Lung (tissue), 12 donors: ENCODE results near the gene PTTG1. TPM values are rescaled to one million over a fixed set of nuclear protein-coding genes. Genes with fewer than 3 reads are reported as not detected.

Experiments used
- ATAC-seq: fragments of 200-7000 bp; cut with Tn5 transposase; one replicate; pipeline ENCODE4 v1.9.1; 2020; ENCODE audit warnings: moderate number of reproducible peaks; ENCODE audit not compliant: insufficient read depth, low FRiP score
- DNase-seq, 3 donors: peaks; one replicate each; pipeline ENCODE4 v3.0.0-alpha.2; 2013 to 2017
- H3K27ac ChIP-seq, 2 donors: one replicate each; pipeline ENCODE4 v1.5.1; 2013; ENCODE audit warnings: mild to moderate bottlenecking in 2 of 2, moderate library complexity in 2 of 2, control low read depth in 1 of 2, inconsistent platforms in 1 of 2, low read depth in 1 of 2, low read length in 1 of 2
- H3K27me3 ChIP-seq, 3 donors: one replicate each; pipeline ENCODE4 v1.5.1; 2013; ENCODE audit warnings: low read length in 2 of 3; ENCODE audit not compliant: control insufficient read depth in 3 of 3, insufficient read depth in 3 of 3
- H3K36me3 ChIP-seq, 4 donors: one replicate each; pipeline ENCODE4 v1.5.1; 2013; ENCODE audit warnings: low read length in 4 of 4, mild to moderate bottlenecking in 1 of 4, moderate library complexity in 1 of 4; ENCODE audit not compliant: control insufficient read depth in 4 of 4, insufficient read depth in 4 of 4
- H3K4me1 ChIP-seq, 5 donors: one replicate each; pipeline ENCODE4 v1.5.1; 2013; ENCODE audit warnings: low read length in 5 of 5, mild to moderate bottlenecking in 2 of 5, moderate library complexity in 1 of 5; ENCODE audit not compliant: control insufficient read depth in 5 of 5, insufficient read depth in 5 of 5
- H3K4me3 ChIP-seq: one replicate; pipeline ENCODE4 v1.5.1; 2013; ENCODE audit warnings: mild to moderate bottlenecking, control low read depth, moderate library complexity
- H3K9ac ChIP-seq, 2 donors: one replicate each; pipeline ENCODE4 v1.5.1; 2013; ENCODE audit warnings: low read length in 2 of 2, control low read depth in 1 of 2; ENCODE audit not compliant: insufficient read depth in 1 of 2
- H3K9me3 ChIP-seq, 4 donors: one replicate each; pipeline ENCODE4 v1.5.1; 2013; ENCODE audit warnings: low read length in 3 of 4, mild to moderate bottlenecking in 1 of 4, moderate library complexity in 1 of 4; ENCODE audit not compliant: control insufficient read depth in 4 of 4, insufficient read depth in 3 of 4
- CTCF ChIP-seq: IDR thresholded peaks from 2 replicates; pipeline ENCODE4 v1.5.1; 2012; ENCODE audit warnings: mild to moderate bottlenecking; ENCODE audit errors: control extremely low read depth, extremely low read depth
- WGBS, 2 donors: extraction: QIAGEN DNeasy Blood & Tissue Kit; methylation state at CpG; one replicate each; pipeline ENCODE4 v1.1.7; 2013; 5-methylcytosine and 5-hydroxymethylcytosine counted together
- polyA plus RNA-seq, 2 donors: library from polyadenylated mRNA; stranded (reverse); fragments of 200-250 nt; gene quantifications; one replicate each; pipeline ENCODE4 v1.2.1, GENCODE V29; 2013
- total RNA-seq, 2 donors: library from RNA; depleted of rRNA in 1 of 2; stranded (reverse); fragments of >200 nt in 1 of 2; gene quantifications; one replicate each; pipeline ENCODE4 v1.2.1, GENCODE V29; 2014 to 2021
- donor health status: control.
- donor health status: control.
- donor health status: Bipolar disorder and iron deficiency.
- donor health status: healthy.
- donor health status: DM: yes; HTN: yes; CAD: no.

Gene PTTG1
- total and polyA plus RNA-seq, 4 donors: 4.0 to 29.2 (median 15.4) TPM

- Histone ChIP-seq H3K36me3 (no peaks in the 10 kb centered on the region), H3K9ac (no peak overlapping the region), H3K27me3 (peaks cover 0 to 1% (median 0%) of the 10 kb centered on the region in 3 donors), H3K4me3 (no peak overlapping the region), H3K27ac (no peak overlapping the region), H3K4me1 (peaks cover 0 to 5% (median 4%) of the 10 kb centered on the region in 5 donors), H3K9me3 (no peaks in the 10 kb centered on the region)
- WGBS, 2 donors: 82 to 89% methylated on average over 2 of the region's 2 CpGs
- ATAC-seq: no peak
- no peak for TF ChIP-seq CTCF
- DNase-seq: no peak
Observed at GRCh38 chr5:160471761-160472160, 50.1 kb downstream of the PTTG1 start.

GRCh38 chr5:160472482-160472881, 50.8 kb downstream of the PTTG1 start:
- ATAC-seq: no peak
- H3K27me3 ChIP-seq: peaks cover 0 to 3% (median 0%) of the 10 kb centered on the region in 3 donors
- H3K9me3 ChIP-seq: no peaks in the 10 kb centered on the region
- no peaks in the 10 kb centered on the region for H3K36me3 ChIP-seq
- 93 to 96% methylated on average over 4 of the region's 4 CpGs for WGBS, 2 donors
- no peak overlapping the region for H3K27ac ChIP-seq
- peaks cover 0 to 5% (median 3%) of the 10 kb centered on the region in 5 donors for H3K4me1 ChIP-seq
- no peak overlapping the region for H3K4me3 ChIP-seq
- no peak for DNase-seq
- TF ChIP-seq CTCF: no peak
- H3K9ac ChIP-seq: no peak overlapping the region

- Histone ChIP-seq H3K36me3 (no peaks in the 10 kb centered on the region), H3K9ac (no peak overlapping the region), H3K9me3 (no peaks in the 10 kb centered on the region), H3K4me1 (peaks cover 0 to 4% (median 0%) of the 10 kb centered on the region in 5 donors), H3K4me3 (no peak overlapping the region), H3K27ac (no peak overlapping the region), H3K27me3 (peaks cover 0 to 3% (median 0%) of the 10 kb centered on the region in 3 donors)
- ATAC-seq (no peak), DNase-seq (no peak)
- WGBS, 2 donors: 94 to 95% methylated on average over 6 of the region's 6 CpGs
- no peak for TF ChIP-seq CTCF
Observed at GRCh38 chr5:160473681-160474080, 52.0 kb downstream of the PTTG1 start.

GRCh38 chr5:160474084-160474483, 52.4 kb downstream of the PTTG1 start:
- no peak for TF ChIP-seq CTCF
- 93 to 96% methylated on average over 1 of the region's 1 CpG for WGBS, 2 donors
- no peak overlapping the region for H3K27ac ChIP-seq
- no peak overlapping the region for H3K4me3 ChIP-seq
- DNase-seq: no peak
- no peaks in the 10 kb centered on the region for H3K9me3 ChIP-seq
- no peak for ATAC-seq
- peaks cover 0 to 3% (median 0%) of the 10 kb centered on the region in 3 donors for H3K27me3 ChIP-seq
- no peak overlapping the region for H3K9ac ChIP-seq
- no peaks in the 10 kb centered on the region for H3K36me3 ChIP-seq
- H3K4me1 ChIP-seq: peaks cover 0 to 4% (median 0%) of the 10 kb centered on the region in 5 donors
